ENCODE data around the gene ASTN2.

GRCh38 chr9:116816484-116816883 lies 598.4 kb downstream of the ASTN2 start:
- no peak for TF ChIP-seq CTCF (IDR thresholded peaks at IDR 0.05)
- no peak for TF ChIP-seq POLR2A (IDR thresholded peaks at IDR 0.05)

Measured in Peyer's patch (tissue), 4 donors.